ENCODE data around the gene PRDX4. TPM values are rescaled to one million over a fixed set of nuclear protein-coding genes. Genes with fewer than 3 reads are reported as not detected.

The PRDX4 gene
- 10 to 100 TPM; 27.5 to 33.8 TPM for total RNA-seq

DNA sequence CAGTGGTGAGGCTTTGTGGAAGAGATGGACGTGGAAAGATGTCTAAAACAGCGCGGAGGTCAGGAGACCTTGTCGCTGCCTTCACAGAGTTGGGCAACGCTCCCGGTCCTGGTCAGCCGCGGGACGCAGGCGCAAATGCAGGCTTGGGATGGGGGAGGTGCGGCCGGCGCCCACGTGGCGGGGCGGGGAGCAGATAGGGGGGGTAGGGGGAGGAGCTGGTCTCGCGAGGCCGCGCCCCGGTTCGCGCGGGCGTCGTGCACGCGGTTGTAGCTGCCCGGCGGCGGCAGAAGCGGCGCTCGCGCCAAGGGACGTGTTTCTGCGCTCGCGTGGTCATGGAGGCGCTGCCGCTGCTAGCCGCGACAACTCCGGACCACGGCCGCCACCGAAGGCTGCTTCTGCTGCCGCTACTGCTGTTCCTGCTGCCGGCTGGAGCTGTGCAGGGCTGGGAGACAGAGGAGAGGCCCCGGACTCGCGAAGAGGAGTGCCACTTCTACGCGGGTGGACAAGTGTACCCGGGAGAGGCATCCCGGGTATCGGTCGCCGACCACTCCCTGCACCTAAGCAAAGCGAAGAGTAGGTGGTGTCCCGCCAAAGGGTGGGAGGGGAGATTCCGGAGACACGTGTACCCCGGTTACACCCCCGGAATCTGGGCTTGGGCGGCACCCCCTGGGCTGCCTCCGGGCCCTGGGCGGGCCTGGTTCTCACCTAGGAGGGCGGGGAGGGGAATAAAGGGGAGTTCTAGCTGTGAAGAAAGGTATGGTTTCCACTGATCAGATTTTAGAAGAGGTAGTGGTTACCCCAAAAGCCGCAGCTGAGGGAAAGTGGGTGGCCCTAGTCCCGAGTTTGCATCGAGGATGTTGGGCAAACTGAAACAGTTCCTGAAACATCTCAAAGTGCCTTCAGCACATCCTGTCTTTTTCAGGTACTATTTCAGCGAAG is at the start of gene PRDX4:
Gene PRDX4 (plus strand): TSS at position 255 of the 939 bp plus-strand sequence. CDS start 78 bp downstream, at position 333.
- Mint-ChIP-seq H3K36me3 (ENCODE audit: insufficient read depth in 2 of 2) (no peaks in the 10 kb centered on the region), H3K27ac (peak within 1 kb of the TSS; percentile 89), H3K4me3 (peak within 1 kb of the TSS; percentile 84 to 90), H3K9me3 (no peaks in the 10 kb centered on the region), H3K4me1 (ENCODE audit: low read depth) (peaks cover 27% of the 10 kb centered on the region), H3K27me3 (ENCODE audit: low read depth) (no peaks in the 10 kb centered on the region)
- ATAC-seq (replicated peaks in 1 of 2) (peak; percentile 77 to 83), DNase-seq (peak; percentile 78 to 86)

DNA sequence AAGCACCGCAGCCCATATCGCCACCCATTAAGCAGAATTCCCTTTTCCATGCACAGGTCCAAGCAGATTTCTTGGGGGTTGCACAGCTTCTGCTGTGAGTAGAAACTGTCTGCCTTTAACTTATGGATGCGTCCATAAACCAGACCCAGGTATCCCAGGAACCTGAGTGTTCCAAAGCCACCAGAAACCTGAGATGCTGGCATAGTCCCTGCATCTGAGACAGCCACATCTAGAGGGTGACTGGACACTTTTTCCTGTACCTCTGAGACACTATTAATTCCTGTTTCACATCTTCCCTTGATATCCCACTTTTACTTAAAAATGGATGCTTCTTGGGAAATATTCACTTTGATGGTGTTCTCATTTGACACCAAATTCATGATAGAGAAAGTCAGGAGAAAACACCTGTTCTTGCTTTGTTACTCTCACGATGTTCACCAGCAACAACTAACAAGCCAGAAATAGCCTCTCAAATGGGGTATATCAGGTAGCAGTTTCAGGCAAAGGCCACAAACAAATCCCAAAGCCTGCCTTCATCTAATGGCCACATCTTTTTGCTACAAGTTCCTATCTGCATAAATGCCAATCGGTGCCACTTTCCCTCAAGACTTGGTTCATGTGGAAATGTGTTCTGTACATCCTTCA is 45.5 kb upstream of the PRDX4 start:
- ATAC-seq (replicated peaks in 1 of 2) = no peak
- Mint-ChIP-seq H3K9me3 (no peaks in the 10 kb centered on the region), H3K27ac (no peak overlapping the region), H3K36me3 (ENCODE audit: insufficient read depth in 2 of 2) (no peaks in the 10 kb centered on the region), H3K4me1 (ENCODE audit: low read depth) (no peaks in the 10 kb centered on the region), H3K27me3 (ENCODE audit: low read depth) (peaks cover 26% of the 10 kb centered on the region), H3K4me3 (no peak overlapping the region)
- no peak for DNase-seq

DNA sequence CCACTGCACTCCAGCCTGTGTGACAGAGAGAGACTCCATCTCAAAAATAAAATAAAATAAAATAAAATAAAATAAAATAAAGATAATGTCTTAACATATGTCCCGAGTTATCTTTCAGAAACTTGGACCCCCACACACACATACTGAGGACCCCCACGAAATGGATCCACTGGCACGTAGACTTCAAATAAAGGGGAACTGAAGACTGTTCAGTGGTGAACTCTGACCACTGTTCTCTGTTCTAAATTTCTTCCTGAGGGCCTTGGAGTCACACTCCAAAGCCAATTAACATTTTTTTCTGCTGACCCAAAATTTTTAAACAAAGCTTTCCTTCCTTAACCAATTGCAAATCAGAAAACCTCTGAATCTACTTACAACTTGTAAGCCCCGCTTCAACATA is 43.5 kb upstream of the PRDX4 start:
- H3K27ac Mint-ChIP-seq = no peak overlapping the region
- peaks cover 29% of the 10 kb centered on the region for H3K27me3 Mint-ChIP-seq (ENCODE audit: low read depth)
- H3K9me3 Mint-ChIP-seq = no peaks in the 10 kb centered on the region
- H3K4me1 Mint-ChIP-seq (ENCODE audit: low read depth) = no peaks in the 10 kb centered on the region
- no peaks in the 10 kb centered on the region for H3K36me3 Mint-ChIP-seq (ENCODE audit: insufficient read depth in 2 of 2)
- DNase-seq (no peak), ATAC-seq (replicated peaks in 1 of 2) (no peak)
- H3K4me3 Mint-ChIP-seq = no peak overlapping the region

DNA sequence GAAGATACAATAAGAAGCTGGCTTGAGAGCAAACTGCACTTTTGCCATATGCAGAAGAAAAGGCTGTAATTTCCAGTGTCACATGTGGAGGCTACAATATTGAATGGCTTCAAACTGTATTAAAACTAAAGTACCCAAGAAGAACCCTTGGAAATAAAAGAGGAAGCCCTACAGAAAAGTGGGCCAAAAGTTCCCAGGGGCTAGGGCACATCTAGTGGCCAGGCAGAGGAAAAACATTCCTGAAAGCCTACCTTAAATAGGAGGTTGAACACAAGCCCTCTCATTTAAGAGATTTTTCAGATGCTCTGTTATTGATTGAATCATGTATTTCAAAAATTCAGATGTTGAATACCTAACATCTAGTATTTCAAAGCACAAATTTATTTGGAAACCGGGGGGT is 40.6 kb upstream of the PRDX4 start:
- no peak overlapping the region for H3K27ac Mint-ChIP-seq

DNA sequence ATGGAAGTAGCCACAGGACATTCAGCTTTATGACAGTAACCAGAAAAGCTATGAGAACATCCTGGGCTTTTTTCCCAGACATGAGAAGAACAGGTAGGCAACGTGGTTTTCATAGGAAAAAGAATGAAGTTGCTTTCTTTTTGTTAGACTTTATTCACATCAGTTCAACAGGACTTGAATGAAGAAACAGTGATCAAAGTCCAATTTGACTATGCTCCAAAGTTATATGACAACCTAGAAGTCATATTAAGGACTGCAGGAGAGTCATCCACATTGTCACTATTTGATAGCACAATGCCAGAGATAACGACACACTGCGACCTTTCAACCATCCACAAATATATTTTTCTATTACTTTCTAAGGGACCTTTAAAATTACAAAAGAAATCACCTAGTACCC is 39.2 kb upstream of the PRDX4 start:
- no peak for ATAC-seq (replicated peaks in 1 of 2)

More for the DNA sequence above, 40.6 kb upstream of the PRDX4 start:
- Mint-ChIP-seq H3K36me3 (ENCODE audit: insufficient read depth in 2 of 2) (no peaks in the 10 kb centered on the region), H3K4me3 (no peak overlapping the region), H3K27me3 (ENCODE audit: low read depth) (peaks cover 29% of the 10 kb centered on the region), H3K4me1 (ENCODE audit: low read depth) (no peaks in the 10 kb centered on the region), H3K9me3 (no peaks in the 10 kb centered on the region)
- ATAC-seq (replicated peaks in 1 of 2) (no peak), DNase-seq (no peak)

DNA sequence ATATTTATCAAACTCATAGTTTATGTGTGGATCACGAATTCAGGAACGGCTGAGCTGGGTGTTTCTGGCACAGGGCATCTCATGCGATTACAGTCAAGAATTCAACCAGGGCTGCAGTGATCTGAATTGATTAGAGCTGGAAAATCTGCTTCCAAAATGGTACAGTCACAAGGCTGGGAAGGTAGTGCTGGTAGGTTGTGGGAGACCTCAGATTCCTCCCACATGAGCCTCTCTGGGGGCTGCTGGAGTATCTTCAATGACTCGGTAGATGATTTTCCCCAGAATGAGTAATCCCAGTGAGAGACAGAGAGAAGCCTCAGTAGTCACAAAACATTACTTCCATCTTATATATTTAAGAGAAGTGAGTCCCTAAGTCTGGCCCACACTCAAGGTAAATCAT is 36.2 kb upstream of the PRDX4 start:
- H3K27ac Mint-ChIP-seq = no peak overlapping the region
- no peak overlapping the region for H3K4me3 Mint-ChIP-seq
- H3K27me3 Mint-ChIP-seq (ENCODE audit: low read depth) = peaks cover 20% of the 10 kb centered on the region
- DNase-seq = no peak
- no peak for ATAC-seq (replicated peaks in 1 of 2)
- H3K36me3 Mint-ChIP-seq (ENCODE audit: insufficient read depth in 2 of 2) = no peaks in the 10 kb centered on the region
- no peaks in the 10 kb centered on the region for H3K4me1 Mint-ChIP-seq (ENCODE audit: low read depth)
- no peaks in the 10 kb centered on the region for H3K9me3 Mint-ChIP-seq

More for the DNA sequence above, 39.2 kb upstream of the PRDX4 start:
- H3K27ac Mint-ChIP-seq = no peak overlapping the region
- H3K4me1 Mint-ChIP-seq (ENCODE audit: low read depth) = no peaks in the 10 kb centered on the region
- H3K9me3 Mint-ChIP-seq = no peaks in the 10 kb centered on the region
- H3K4me3 Mint-ChIP-seq = no peak overlapping the region
- no peak for DNase-seq
- peaks cover 29% of the 10 kb centered on the region for H3K27me3 Mint-ChIP-seq (ENCODE audit: low read depth)
- H3K36me3 Mint-ChIP-seq (ENCODE audit: insufficient read depth in 2 of 2) = no peaks in the 10 kb centered on the region

DNA sequence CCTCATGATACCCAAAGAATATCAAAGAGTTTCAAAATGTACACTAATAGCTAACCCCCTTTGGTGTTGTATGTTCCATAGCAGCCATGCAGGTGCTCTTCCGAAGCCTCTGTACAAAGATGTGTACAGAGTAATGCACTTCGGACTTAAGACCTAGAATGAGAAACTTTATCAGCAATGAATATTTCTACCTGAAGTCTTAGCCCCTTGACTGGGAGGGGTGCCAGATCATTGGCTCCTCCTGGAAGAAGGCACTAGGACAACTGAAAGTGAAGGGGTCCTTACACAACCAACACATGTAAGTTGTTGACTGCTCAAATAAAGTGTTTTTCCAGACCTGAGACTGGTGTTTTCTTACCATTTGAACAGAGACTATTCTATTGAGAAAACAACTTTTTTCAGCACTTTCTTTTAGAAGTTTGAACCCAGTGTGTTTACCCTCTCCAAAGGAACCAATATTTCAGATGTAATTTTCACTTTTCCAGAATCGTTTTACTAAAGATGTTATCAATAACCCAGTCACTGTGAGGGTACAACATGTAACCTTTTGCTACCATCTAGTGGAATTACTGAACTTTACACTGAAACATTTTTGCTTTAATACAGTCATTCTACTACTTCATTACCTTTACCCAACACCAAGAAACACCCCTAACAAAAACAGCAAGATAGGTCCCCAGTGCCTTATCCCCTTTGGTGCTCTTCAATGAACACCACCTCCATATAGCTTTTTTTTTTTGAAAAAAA is 33.3 kb upstream of the PRDX4 start:
- Mint-ChIP-seq H3K27me3 (ENCODE audit: low read depth) (peaks cover 11% of the 10 kb centered on the region), H3K36me3 (ENCODE audit: insufficient read depth in 2 of 2) (no peaks in the 10 kb centered on the region), H3K4me1 (ENCODE audit: low read depth) (no peaks in the 10 kb centered on the region), H3K4me3 (no peak overlapping the region), H3K27ac (no peak overlapping the region), H3K9me3 (no peaks in the 10 kb centered on the region)
- no peak for ATAC-seq (replicated peaks in 1 of 2)
- no peak for DNase-seq

DNA sequence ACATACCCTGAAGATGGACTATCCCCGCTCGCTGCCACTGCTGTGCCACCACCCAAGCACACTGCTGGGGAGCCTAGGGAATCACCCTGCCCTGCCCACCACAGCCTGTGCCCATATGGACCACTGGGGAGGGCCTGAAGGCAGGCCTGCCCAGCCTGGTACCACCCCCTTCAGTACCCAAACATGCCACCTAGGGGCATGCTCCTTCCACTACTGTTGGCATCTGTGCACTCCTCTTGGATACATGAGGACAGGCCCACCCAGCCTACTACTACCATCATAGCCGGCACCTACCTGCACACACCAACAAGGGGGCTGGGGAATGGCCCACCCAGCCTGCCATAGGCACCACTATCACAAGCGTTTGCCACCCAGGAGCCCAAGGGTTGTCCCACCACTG is 30.1 kb upstream of the PRDX4 start:
- Mint-ChIP-seq H3K27ac (no peak overlapping the region), H3K27me3 (ENCODE audit: low read depth) (peaks cover 11% of the 10 kb centered on the region), H3K9me3 (peaks cover 0 to 4% of the 10 kb centered on the region in 2 donors), H3K4me3 (no peak overlapping the region), H3K4me1 (ENCODE audit: low read depth) (no peaks in the 10 kb centered on the region), H3K36me3 (ENCODE audit: insufficient read depth in 2 of 2) (peaks cover 2 to 3% of the 10 kb centered on the region in 2 donors)
- no peak for DNase-seq
- ATAC-seq (replicated peaks in 1 of 2) = no peak

DNA sequence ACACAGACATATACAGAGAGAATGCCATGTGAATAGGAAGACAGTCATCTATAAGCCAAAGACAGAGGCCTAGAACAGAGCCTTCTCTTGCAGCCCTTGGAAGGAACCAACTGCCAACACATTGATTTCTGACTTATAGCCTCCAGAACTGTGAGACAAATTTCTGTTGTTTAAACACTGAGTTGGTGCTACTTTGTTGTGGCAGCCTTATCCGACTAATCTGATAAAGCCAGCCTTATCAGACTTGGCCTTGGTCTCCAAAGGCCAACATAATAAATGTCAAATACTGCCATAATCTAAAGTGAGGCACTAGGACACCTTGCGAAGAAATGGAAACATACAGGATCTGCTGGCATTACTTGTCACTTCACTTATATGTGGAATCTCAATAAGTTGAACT is 24.3 kb upstream of the PRDX4 start:
- Mint-ChIP-seq H3K4me3 (no peak overlapping the region), H3K4me1 (ENCODE audit: low read depth) (no peaks in the 10 kb centered on the region)

DNA sequence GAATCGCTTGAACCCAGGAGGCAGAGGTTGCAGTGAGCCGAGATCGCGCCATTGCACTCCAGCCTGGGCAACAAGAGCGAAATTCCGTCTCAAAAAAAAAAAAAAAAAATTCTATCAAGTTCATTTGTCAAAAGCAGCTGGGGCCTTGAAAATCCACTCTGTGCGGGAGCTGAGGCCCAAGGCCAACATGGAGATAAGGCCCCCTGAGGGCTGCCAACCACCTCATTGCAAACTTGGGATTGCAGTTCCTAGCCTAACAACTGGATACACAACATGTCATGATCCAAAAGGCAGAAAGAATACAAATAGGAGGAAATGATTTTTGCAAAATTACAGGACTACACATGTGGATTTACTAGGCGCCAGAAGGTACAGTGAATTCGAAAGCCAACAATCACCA is 22.5 kb upstream of the PRDX4 start:
- Mint-ChIP-seq H3K27me3 (ENCODE audit: low read depth) (peaks cover 25% of the 10 kb centered on the region), H3K36me3 (ENCODE audit: insufficient read depth in 2 of 2) (peaks cover 2 to 4% of the 10 kb centered on the region in 2 donors), H3K4me3 (no peak overlapping the region), H3K4me1 (ENCODE audit: low read depth) (no peaks in the 10 kb centered on the region), H3K27ac (no peak overlapping the region), H3K9me3 (peaks cover 0 to 4% of the 10 kb centered on the region in 2 donors)
- no peak for ATAC-seq (replicated peaks in 1 of 2)
- no peak for DNase-seq

More for the DNA sequence above, 24.3 kb upstream of the PRDX4 start:
- Mint-ChIP-seq H3K27ac (no peak overlapping the region), H3K9me3 (peaks cover 4% of the 10 kb centered on the region in 2 donors), H3K27me3 (ENCODE audit: low read depth) (peaks cover 14% of the 10 kb centered on the region), H3K36me3 (ENCODE audit: insufficient read depth in 2 of 2) (peaks cover 2 to 7% of the 10 kb centered on the region in 2 donors)
- DNase-seq = no peak
- ATAC-seq (replicated peaks in 1 of 2) = no peak

DNA sequence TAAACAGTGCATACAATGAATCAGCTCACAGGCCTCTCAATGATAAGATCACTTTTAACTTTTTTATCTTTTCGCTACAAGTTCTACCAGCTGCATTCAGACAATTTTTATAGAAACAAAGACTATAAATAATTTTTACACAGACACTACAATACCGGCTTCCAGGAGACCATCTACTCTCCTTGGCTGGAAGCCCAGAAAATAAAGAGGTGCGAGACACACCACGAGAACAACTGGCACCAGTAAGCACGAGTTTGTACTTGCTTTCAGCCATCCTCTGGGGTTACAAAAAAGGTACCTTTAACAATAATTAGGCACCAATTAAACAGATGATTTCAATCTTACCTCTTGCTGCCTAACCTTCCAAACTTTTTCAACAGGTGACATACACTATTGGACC is 11.2 kb upstream of the PRDX4 start:
- ATAC-seq (replicated peaks in 1 of 2) (no peak), DNase-seq (no peak)
- H3K4me3 Mint-ChIP-seq = no peak overlapping the region
- H3K4me1 Mint-ChIP-seq (ENCODE audit: low read depth) = no peaks in the 10 kb centered on the region
- H3K9me3 Mint-ChIP-seq = no peaks in the 10 kb centered on the region
- H3K36me3 Mint-ChIP-seq (ENCODE audit: insufficient read depth in 2 of 2) = no peaks in the 10 kb centered on the region
- H3K27me3 Mint-ChIP-seq (ENCODE audit: low read depth) = peaks cover 15% of the 10 kb centered on the region
- H3K27ac Mint-ChIP-seq = no peak overlapping the region

DNA sequence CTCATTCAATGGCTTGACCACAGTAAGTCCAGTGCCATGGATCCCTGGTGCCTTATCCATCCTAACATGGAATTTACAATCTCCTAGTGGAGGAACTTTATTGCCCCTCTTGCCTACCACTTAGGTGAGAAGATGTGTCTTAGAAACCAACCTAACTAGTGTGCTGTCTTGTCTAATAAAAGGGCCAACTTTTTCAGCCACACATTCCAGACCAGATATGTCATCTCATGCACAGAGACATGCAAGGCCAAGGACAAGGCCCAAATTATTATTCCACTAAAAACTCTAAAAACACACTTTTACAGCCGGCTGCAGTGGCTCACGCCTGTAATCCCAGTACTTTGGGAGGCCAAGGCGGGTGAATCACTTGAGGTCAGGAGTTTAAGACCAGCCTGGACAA is 10.6 kb upstream of the PRDX4 start:
- H3K36me3 Mint-ChIP-seq (ENCODE audit: insufficient read depth in 2 of 2) = no peaks in the 10 kb centered on the region
- H3K4me3 Mint-ChIP-seq = no peak overlapping the region
- ATAC-seq (replicated peaks in 1 of 2) (no peak), DNase-seq (no peak)
- no peak overlapping the region for H3K27ac Mint-ChIP-seq
- H3K9me3 Mint-ChIP-seq = no peaks in the 10 kb centered on the region
- H3K27me3 Mint-ChIP-seq (ENCODE audit: low read depth) = peaks cover 19% of the 10 kb centered on the region
- peaks cover 5% of the 10 kb centered on the region for H3K4me1 Mint-ChIP-seq (ENCODE audit: low read depth)

DNA sequence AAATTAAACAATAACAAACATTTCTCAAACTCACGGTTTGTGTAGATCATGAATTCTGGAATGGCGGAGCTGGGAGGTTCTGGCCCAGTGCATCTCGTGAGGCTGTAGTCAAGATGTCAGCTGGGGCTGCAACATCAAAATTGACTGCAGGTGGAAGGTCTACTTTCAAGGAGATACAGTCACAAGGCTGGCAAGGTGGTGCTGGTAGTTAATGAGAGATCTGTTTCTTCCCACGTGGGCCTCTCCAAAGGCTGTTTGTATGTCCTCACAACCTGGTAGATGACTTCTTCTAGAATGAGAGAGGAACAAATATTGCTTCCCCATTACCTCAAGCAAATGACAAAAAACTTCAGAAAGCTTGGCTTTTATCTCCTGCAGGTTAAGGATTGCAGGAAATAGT is 8.0 kb upstream of the PRDX4 start:
- H3K27ac Mint-ChIP-seq = no peak overlapping the region
- H3K27me3 Mint-ChIP-seq (ENCODE audit: low read depth) = peaks cover 9% of the 10 kb centered on the region
- no peaks in the 10 kb centered on the region for H3K9me3 Mint-ChIP-seq
- no peak for DNase-seq
- no peak for ATAC-seq (replicated peaks in 1 of 2)
- peaks cover 17% of the 10 kb centered on the region for H3K4me1 Mint-ChIP-seq (ENCODE audit: low read depth)
- H3K36me3 Mint-ChIP-seq (ENCODE audit: insufficient read depth in 2 of 2) = no peaks in the 10 kb centered on the region
- no peak overlapping the region for H3K4me3 Mint-ChIP-seq

All from activated T-cell treated with anti-CD3 and anti-CD28 coated beads, Interleukin-2, amount 50 U/mL, for 72 hours (primary cell).